MM.1S (cell line): ENCODE measurements around the gene FMN1.

Experiments used
- DNase-seq: peaks from one replicate; pipeline ENCODE4 v3.0.0-alpha.2; 2015
- H2AFZ ChIP-seq: fragments of 300-600 bp; sonication (generic); 2 replicates; pipeline ENCODE4 v1.6.0; 2016; ENCODE audit warnings: antibody characterized with exemption, low read length
- H3F3A ChIP-seq: fragments of 300-600 bp; sonication (generic); 2 replicates; pipeline ENCODE4 v1.6.1; 2016; ENCODE audit warnings: mild to moderate bottlenecking, antibody characterized with exemption, low read length, moderate library complexity, mixed read lengths; ENCODE audit not compliant: insufficient read depth
- H3K27ac ChIP-seq: fragments of 300-600 bp; sonication (generic); 2 replicates; pipeline ENCODE4 v1.5.1; 2016; ENCODE audit warnings: mild to moderate bottlenecking, low read length
- H3K27me3 ChIP-seq: fragments of 300-600 bp; sonication (generic); replicated peaks from 2 replicates; pipeline ENCODE4 v1.6.0; 2016; ENCODE audit warnings: low read length; ENCODE audit not compliant: insufficient read depth
- H3K36me3 ChIP-seq: fragments of 300-600 bp; sonication (generic); replicated peaks from 2 replicates; pipeline ENCODE4 v1.6.1; 2016; ENCODE audit warnings: mild to moderate bottlenecking, low read length, mixed read lengths; ENCODE audit not compliant: insufficient read depth
- H3K4me1 ChIP-seq: fragments of 300-600 bp; sonication (generic); 2 replicates; pipeline ENCODE4 v1.6.1; 2016; ENCODE audit warnings: low read length, mixed read lengths
- H3K4me2 ChIP-seq: fragments of 300-600 bp; sonication (generic); 2 replicates; pipeline ENCODE4 v1.6.0; 2016; ENCODE audit warnings: low read depth, low read length
- H3K4me3 ChIP-seq: fragments of 300-600 bp; sonication (generic); 2 replicates; pipeline ENCODE4 v1.5.1; 2016; ENCODE audit warnings: low read length, mixed read lengths
- H3K79me2 ChIP-seq: fragments of 300-600 bp; sonication (generic); 2 replicates; pipeline ENCODE4 v1.6.1; 2016; ENCODE audit warnings: mixed run types, low read length, mixed read lengths
- H3K9ac ChIP-seq: fragments of 300-600 bp; sonication (generic); 2 replicates; pipeline ENCODE4 v1.6.1; 2016; ENCODE audit warnings: low read length, mixed read lengths
- H3K9me2 ChIP-seq: fragments of 300-600 bp; sonication (generic); replicated peaks from 2 replicates; pipeline ENCODE4 v1.6.1; 2016; ENCODE audit warnings: mild to moderate bottlenecking, low read length, mixed read lengths; ENCODE audit not compliant: insufficient read depth
- H3K9me3 ChIP-seq: fragments of 300-600 bp; sonication (generic); replicated peaks from 2 replicates; pipeline ENCODE4 v1.6.1; 2016; ENCODE audit warnings: mild to moderate bottlenecking, low read length, mixed read lengths; ENCODE audit not compliant: insufficient read depth
- H4K20me1 ChIP-seq: fragments of 300-600 bp; sonication (generic); 2 replicates; pipeline ENCODE4 v1.6.1; 2016; ENCODE audit warnings: mild to moderate bottlenecking, low read length, moderate library complexity, mixed read lengths; ENCODE audit not compliant: insufficient read depth
- CTCF ChIP-seq: fragments of 300-600 bp; sonication (generic); IDR thresholded peaks from 2 replicates; pipeline ENCODE4 v1.5.1; 2016; ENCODE audit warnings: antibody characterized with exemption, low read length, mixed read lengths
- EZH2 ChIP-seq: fragments of 300-600 bp; sonication (generic); optimal IDR thresholded peaks from 2 replicates; pipeline ENCODE3; 2017; ENCODE audit warnings: low read depth, mild to moderate bottlenecking, antibody characterized with exemption, low read length, mixed read lengths
- EZH2phosphoT487 ChIP-seq: fragments of 300-600 bp; sonication (generic); IDR thresholded peaks from 2 replicates; pipeline ENCODE4 v1.6.1; 2018; ENCODE audit warnings: antibody characterized with exemption, low read length

The FMN1 gene

GRCh38 chr15:32888221-32888761 lies 306.2 kb downstream of the FMN1 start:
- no peak overlapping the region for H2AFZ ChIP-seq
- no peak overlapping the region for H3K9ac ChIP-seq
- H3K9me2 ChIP-seq: no peaks in the 10 kb centered on the region
- H3F3A ChIP-seq: no peaks in the 10 kb centered on the region
- H3K27ac ChIP-seq: no peak overlapping the region
- TF ChIP-seq CTCF: no peak
- TF ChIP-seq EZH2phosphoT487: no peak
- TF ChIP-seq EZH2: no peak
- no peak for DNase-seq
- H3K79me2 ChIP-seq: no peaks in the 10 kb centered on the region
- no peaks in the 10 kb centered on the region for H3K27me3 ChIP-seq
- no peaks in the 10 kb centered on the region for H4K20me1 ChIP-seq
- no peak overlapping the region for H3K4me2 ChIP-seq
- no peaks in the 10 kb centered on the region for H3K4me1 ChIP-seq
- H3K4me3 ChIP-seq: no peak overlapping the region
- H3K36me3 ChIP-seq: no peaks in the 10 kb centered on the region
- no peaks in the 10 kb centered on the region for H3K9me3 ChIP-seq

DNA sequence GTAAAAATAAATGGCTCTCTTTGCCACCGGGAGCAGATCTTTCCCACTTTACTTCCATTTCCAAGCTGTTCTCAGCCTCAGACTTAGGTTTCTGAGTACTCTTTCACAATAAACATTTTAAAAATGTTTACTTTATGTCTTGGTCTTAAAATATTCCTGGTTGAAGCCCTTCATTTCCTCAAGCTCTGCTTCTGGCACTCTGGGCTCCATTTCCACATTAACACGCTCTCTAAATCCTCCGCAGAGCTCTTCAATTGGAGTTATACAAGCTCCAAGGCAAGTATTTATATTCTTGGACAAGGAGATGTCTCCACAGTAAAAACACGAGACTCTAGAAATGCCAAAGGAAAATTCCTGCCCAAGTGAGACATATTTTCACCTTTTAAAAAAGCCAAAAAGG lies 307.4 kb downstream of the FMN1 start:
- Histone ChIP-seq H3K27me3 (no peaks in the 10 kb centered on the region), H3K79me2 (no peaks in the 10 kb centered on the region), H3K9ac (no peak overlapping the region), H3K36me3 (no peaks in the 10 kb centered on the region), H3K4me2 (no peak overlapping the region), H4K20me1 (no peaks in the 10 kb centered on the region), H3F3A (no peaks in the 10 kb centered on the region), H3K4me3 (no peak overlapping the region), H2AFZ (no peak overlapping the region), H3K4me1 (no peaks in the 10 kb centered on the region), H3K27ac (no peak overlapping the region), H3K9me3 (no peaks in the 10 kb centered on the region), H3K9me2 (no peaks in the 10 kb centered on the region)
- TF ChIP-seq EZH2: no peak
- TF ChIP-seq CTCF: no peak
- no peak for TF ChIP-seq EZH2phosphoT487
- no peak for DNase-seq

- H4K20me1 ChIP-seq: no peaks in the 10 kb centered on the region
- H3K9me3 ChIP-seq: no peaks in the 10 kb centered on the region
- H3K4me2 ChIP-seq: no peak overlapping the region
- no peaks in the 10 kb centered on the region for H3K27me3 ChIP-seq
- H3K36me3 ChIP-seq: no peaks in the 10 kb centered on the region
- DNase-seq: no peak
- no peaks in the 10 kb centered on the region for H3F3A ChIP-seq
- H2AFZ ChIP-seq: no peak overlapping the region
- no peak overlapping the region for H3K9ac ChIP-seq
- no peaks in the 10 kb centered on the region for H3K4me1 ChIP-seq
- TF ChIP-seq EZH2phosphoT487: no peak
- TF ChIP-seq CTCF: no peak
- no peak overlapping the region for H3K27ac ChIP-seq
- H3K9me2 ChIP-seq: no peaks in the 10 kb centered on the region
- no peak overlapping the region for H3K4me3 ChIP-seq
- H3K79me2 ChIP-seq: no peaks in the 10 kb centered on the region
Observed at GRCh38 chr15:32886459-32886858, 308.1 kb downstream of the FMN1 start.
